AG08396 (cell line): Measurements from ENCODE around the gene ZNF267.
"Not testable (repeated sequence)": the region's sequence is repeated elsewhere in the genome, so short reads cannot be mapped to it uniquely, and the experiment has no call there.

Experiments used
- DNase-seq: peaks from one replicate; pipeline ENCODE4 v3.0.0; 2012; ENCODE audit warnings: low spot score, mixed read lengths

The ZNF267 gene

DNA sequence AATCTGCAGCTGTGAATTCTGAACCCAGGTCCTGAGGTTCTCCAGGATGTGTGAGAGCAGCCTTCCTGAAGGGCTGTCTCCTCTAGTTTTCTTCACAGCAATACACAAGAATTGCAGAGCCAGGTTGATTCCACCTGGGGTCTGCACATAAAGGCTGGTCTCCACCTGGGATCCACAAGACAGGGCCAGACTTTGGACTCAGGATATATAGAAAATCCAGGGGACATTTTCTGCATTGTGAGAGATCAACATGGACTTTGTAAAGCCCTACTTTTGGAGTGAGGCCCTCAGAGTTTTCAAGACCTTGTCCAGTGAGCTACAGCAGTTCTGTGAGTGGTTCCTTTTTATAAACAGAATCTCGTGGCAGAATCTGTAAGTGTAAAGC lies 6.3 kb downstream of the ZNF267 start:
- no peak for DNase-seq

DNA sequence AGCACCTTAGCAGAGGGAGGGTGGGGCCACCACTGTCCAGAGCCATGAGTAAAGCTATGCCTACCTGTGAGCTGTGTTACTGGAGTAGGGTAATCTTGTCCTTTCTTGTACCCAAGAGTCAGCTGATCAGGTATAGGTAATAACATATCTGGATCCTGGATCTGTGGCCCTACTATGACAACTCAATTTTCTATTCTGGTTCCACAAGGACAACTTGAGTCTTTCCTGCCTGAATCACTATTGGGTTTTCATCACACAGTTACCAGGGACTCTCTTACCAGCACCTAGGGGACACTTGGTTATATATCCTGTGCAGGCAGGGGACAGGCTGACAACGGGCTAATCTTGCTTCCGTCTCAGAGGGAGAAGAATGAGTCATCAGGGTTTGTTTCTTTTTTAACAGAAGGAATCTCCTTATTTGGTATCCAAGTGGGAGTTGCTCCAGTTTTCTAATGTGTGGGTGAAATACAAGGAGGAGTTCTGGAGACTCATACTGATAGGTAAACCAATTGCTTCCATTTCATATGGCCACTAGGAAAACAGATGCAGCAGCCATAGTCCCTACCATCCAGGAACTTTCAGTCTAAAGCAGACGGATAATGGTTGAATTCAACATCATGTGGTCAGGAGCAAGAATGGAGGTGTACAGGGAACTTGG lies 6.8 kb downstream of the ZNF267 start:
- DNase-seq = peak; percentile 52

DNA sequence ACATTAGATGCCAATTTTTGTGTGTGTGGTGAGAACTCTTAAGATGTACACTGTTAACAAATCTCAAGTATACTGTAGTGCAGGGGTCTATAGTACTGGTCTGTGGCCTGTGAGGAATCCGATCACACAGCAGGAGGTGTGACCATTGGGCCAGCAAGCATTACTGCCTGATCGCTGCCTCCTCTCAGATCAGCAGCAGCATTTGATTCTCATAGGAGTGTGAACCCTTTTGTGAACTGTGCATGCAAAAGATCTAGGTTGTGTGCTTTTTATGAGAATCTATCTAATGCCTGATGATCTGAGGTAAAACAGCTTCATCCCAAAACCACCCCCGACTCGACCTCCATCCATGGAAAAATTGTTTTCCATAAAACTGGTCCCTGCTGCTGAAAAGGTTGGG lies 12.6 kb downstream of the ZNF267 start:
- DNase-seq = no peak

DNA sequence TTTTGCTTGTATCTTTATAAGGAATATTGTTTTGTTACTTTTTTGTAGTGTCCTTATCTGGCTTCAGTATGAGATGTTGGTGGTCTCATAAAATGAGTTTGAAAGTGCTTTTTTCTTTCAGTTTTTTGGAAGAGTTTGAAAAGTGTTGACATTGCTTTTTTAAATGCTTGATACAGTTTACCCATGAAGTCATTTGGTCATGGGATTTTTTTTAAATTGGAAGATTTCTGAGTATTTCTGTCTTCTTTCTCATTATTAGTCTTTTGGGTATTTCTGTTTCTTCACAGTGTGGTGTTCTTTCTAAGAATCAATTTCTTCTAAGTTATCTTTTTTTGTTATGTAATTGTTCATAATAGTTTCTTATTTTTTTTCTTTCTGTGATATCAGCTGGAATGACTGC lies 15.1 kb downstream of the ZNF267 start:
- no peak for DNase-seq

DNA sequence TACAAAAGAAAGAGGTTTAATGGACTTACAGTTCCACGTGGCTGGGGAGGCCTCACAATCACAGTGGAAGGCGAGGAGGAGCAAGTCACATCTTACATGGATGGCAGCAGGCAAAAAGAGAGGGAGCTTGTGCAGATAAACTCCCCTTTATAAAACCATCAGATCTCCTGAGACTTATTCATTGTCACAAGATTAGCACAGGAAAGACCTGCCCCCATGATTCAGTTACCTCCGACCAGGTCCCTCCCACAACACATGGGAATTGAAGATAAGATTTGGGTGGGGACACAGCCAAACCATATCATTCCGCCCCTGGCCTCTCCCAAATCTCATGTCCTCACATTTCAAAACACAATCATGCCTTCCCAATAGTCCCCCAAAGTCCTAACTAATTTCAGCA lies 18.5 kb downstream of the ZNF267 start:
- DNase-seq = not testable (repeated sequence)

DNA sequence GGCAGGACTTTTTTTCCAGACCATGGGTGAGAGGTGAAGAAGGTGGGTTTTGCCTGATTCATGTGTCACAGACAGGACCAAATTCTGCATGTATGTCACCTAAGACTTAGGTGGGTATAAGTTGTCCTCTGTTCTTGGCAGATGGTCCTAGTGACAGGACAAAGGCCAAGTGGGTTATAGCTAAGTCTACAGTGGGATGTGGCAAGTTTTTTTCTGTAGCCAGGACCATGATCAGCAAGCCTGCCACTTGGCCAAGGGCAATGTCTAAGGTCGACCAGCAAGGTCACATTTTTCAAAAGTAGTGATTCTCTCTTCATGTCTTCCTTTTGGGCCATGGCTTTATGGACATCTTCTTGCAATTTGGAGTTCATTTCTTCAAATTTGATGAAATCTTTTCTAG lies 20.2 kb downstream of the ZNF267 start:
- no peak for DNase-seq

DNA sequence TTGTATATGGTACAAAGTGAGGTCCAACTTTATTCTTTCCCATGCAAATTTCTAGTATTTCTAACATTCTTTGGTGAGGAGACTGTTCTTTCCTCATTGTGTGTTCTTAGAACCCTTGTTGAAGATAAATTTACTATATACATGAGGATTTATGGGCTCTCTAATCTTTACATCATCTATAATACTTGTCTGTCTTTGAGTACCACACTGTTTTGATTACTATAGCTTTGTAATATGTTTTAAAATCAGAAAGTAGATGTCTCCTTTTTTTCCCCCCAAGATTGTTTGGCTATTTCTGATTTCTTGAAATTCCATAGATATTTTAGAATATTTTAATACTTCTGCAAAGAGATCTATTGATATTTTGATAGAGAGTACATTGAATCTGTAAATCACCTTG lies 23.7 kb downstream of the ZNF267 start:
- no peak for DNase-seq

DNA sequence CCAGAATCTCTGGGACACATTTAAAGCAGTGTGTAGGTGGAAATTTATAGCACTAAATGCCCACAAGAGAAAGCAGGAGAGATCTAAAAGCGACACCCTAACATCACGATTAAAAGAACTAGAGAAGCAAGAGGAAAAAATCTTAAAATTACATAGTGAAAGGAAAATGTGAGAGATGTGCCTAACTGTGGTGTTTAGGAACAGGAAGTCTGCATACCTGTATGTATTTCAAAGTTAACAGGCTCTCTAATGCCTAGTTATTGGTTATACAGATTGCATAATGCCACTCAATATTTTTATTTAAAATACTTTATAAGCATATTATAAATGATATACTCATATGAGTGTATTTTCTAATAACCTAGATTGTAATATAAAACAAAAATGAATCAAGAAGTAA lies 25.9 kb downstream of the ZNF267 start:
- no peak for DNase-seq

DNA sequence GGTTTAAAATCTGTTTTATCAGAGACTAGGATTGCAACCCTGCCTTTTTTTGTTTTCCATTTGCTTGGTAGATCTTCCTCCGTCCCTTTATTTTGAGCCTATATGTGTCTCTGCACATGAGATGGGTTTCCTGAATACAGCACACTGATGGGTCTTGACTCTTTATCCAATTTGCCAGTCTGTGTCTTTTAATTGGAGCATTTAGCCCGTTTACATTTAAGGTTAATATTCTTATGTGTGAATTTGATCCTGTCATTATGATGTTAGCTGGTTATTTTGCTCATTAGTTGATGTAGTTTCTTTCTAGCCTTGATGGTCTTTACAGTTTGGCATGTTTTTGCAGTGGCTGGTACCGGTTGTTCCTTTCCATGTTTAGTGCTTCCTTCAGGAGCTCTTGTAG lies 31.0 kb downstream of the ZNF267 start:
- DNase-seq = not testable (repeated sequence)

DNA sequence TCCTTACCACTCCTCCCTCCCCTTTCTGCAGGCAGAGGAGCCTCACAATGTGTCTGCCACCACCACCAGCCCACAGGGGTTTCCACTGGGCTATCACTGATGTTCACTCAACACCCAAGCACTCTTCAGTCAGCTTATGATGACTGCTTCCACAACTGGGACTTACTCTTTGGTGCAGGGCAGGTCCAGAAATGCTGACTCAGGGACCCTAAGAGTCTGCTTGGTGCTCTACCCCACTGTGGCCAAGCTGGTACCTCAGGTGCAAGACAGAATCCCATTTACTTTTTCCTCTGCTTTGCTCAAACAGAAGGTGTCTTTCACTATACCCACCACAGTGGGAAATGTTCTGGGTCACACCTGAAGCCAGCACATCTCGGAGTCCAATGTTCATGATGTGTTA lies 40.1 kb downstream of the ZNF267 start:
- DNase-seq = no peak

DNA sequence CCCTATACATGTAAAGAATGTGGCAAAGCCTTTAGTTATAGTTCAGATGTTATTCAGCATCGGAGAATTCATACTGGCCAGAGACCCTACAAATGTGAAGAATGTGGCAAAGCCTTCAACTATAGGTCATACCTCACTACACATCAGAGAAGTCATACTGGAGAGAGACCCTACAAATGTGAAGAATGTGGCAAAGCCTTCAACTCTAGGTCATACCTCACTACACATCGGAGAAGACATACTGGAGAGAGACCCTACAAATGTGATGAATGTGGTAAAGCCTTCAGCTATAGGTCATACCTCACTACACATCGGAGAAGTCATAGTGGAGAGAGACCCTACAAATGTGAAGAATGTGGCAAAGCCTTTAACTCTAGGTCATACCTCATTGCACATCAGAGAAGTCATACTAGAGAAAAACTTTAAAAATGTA lies 42.5 kb downstream of the ZNF267 start:
- DNase-seq = no peak

DNA sequence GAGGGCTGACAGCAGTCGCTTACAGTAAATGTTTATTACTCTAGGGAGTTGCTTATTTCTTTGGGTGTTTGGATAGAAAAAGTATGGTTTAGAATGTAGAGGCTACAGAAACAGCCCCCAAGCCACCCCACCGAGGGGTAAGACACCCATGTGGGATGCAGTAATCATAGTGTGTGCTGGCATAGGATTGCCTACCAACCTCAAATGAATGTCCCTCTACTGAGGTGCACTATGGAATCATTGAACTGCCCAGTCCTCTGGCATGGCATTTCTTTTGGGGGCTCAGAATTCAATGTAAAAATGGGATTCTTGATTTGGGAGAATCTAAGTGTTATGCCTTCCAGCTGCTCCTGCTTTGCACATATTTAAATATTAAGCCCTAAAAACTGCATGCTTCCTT lies 46.8 kb downstream of the ZNF267 start:
- no peak for DNase-seq

DNA sequence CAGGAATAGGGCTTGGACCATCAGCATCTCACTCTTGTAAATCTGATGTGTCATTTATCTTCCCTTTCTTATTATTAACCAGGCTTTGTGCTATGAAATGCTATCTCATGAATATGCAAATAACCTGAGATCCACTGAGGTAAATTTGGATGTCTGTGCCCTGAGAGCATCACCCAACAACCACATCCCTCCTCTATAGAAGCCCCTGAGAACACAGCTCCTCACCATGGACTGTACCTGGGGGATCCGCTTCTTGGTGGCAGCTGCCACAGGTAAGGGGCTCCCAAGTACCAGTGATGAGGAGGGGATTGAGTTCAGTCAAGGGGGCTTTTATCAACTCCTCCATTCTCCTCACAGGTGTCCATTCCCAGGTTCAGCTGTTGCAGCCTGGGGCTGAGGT lies 78.2 kb downstream of the ZNF267 start:
- DNase-seq = not testable (repeated sequence)

DNA sequence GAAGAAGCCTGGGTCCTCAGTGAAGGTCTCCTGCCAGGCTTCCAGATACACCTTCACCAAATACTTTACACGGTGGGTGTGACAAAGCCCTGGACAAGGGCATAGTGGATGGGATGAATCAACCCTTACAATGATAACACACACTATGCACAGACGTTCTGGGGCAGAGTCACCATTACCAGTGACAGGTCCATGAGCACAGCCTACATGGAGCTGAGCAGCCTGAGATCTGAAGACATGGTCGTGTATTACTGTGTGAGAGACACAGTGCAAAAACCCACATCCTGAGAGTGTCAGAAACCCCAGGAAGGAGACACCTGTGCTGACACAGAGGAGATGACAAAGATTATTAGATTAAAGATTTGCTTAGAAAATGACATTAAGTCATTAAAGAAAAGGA lies 78.6 kb downstream of the ZNF267 start:
- not testable (repeated sequence) for DNase-seq

DNA sequence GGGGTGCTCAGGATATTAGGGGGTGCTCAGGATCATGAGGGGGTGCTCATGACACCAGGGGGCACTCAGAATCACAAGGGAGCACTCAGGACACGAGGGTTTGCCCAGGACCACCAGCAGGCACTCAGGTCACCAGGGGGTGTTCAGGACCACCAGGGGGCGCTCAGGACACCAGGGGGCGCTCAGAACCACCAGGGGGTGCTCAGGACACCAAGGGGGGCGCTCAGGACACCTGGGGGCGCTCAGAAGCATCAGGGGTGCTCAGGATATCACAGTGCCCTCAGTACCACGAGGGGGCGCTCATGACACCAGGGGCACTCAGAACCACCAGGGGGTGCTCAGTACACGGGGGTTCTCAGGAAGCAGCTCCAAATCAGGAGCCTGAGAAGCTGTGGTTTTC lies 82.6 kb downstream of the ZNF267 start:
- DNase-seq = not testable (repeated sequence)

DNA sequence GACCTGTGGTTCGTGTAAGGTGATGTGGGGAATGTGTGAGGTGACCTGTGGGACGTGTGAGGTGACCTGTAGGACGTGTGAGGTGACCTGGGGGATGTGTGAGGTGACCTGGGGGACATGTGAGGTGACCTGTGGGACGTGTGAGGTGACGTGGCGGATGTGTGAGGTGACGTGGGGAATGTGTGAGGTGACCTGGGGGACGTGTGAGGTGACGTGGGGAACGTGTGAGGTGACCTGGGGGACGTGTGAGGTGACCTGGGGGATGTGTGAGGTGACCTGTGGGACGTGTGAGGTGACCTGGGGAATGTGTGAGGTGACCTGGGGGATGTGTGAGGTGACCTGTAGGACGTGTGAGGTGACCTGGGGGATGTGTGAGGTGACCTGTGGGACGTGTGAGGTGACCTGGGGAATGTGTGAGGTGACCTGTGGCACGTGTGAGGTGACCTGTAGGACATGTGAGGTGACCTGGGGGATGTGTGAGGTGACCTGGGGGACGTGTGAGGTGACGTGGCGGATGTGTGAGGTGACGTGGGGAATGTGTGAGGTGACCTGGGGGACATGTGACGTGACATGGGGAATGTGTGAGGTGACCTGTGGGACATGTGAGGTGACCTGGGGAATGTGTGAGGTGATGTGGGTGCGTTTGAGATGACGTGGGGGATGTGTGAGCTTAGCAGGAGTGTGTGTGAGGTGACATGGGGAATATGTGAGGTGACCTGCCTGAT lies 86.7 kb downstream of the ZNF267 start:
- not testable (repeated sequence) for DNase-seq
